ENCODE results near the gene CNIH3.

The CNIH3 gene

GRCh38 chr1:224613486-224613885 lies 2.6 kb upstream of the CNIH3 start:
- in situ Hi-C loops (cut with MboI; ENCODE audit: low sequenced_read_pairs): no loop called here

GRCh38 chr1:224616756-224617409 lies 766 bp downstream of the CNIH3 start:
- in situ Hi-C loops (cut with MboI; ENCODE audit: low sequenced_read_pairs): no loop called here

GRCh38 chr1:224617410-224618355 lies 1.6 kb downstream of the CNIH3 start:
- in situ Hi-C loops (cut with MboI; ENCODE audit: low sequenced_read_pairs): no loop called here

- in situ Hi-C loops (cut with MboI; ENCODE audit: low sequenced_read_pairs): no loop called here
Measured at GRCh38 chr1:224619209-224619608, 3.1 kb downstream of the CNIH3 start.

GRCh38 chr1:224620105-224620504 lies 4.0 kb downstream of the CNIH3 start:
- in situ Hi-C loops (cut with MboI; ENCODE audit: low sequenced_read_pairs): no loop called here

GRCh38 chr1:224621813-224622682 lies 5.9 kb downstream of the CNIH3 start:
- in situ Hi-C loops (cut with MboI; ENCODE audit: low sequenced_read_pairs): no loop called here

- in situ Hi-C loops (cut with MboI; ENCODE audit: low sequenced_read_pairs): no loop called here
Measured at GRCh38 chr1:224622831-224623230, 6.7 kb downstream of the CNIH3 start.

- in situ Hi-C loops (cut with MboI; ENCODE audit: low sequenced_read_pairs): no loop called here
Measured at GRCh38 chr1:224623310-224623714, 7.2 kb downstream of the CNIH3 start.

GRCh38 chr1:224623743-224624333 lies 7.7 kb downstream of the CNIH3 start:
- in situ Hi-C loops (cut with MboI; ENCODE audit: low sequenced_read_pairs): no loop called here

GRCh38 chr1:224624432-224624831 lies 8.3 kb downstream of the CNIH3 start:
- in situ Hi-C loops (cut with MboI; ENCODE audit: low sequenced_read_pairs): no loop called here

GRCh38 chr1:224626042-224626441 lies 9.9 kb downstream of the CNIH3 start:
- in situ Hi-C loops (cut with MboI; ENCODE audit: low sequenced_read_pairs): no loop called here

GRCh38 chr1:224629965-224630364 lies 13.8 kb downstream of the CNIH3 start:
- in situ Hi-C loops (cut with MboI; ENCODE audit: low sequenced_read_pairs): loop anchor here (10.0 kb wide), 1 partner anchor 115 kb away; no protein-coding TSS in a partner anchor

- in situ Hi-C loops (cut with MboI; ENCODE audit: low sequenced_read_pairs): loop anchor here (10.0 kb wide), 1 partner anchor 117 kb away; no protein-coding TSS in a partner anchor
Measured at GRCh38 chr1:224631462-224632115, 15.5 kb downstream of the CNIH3 start.

GRCh38 chr1:224632381-224632871 lies 16.3 kb downstream of the CNIH3 start:
- in situ Hi-C loops (cut with MboI; ENCODE audit: low sequenced_read_pairs): loop anchor here (10.0 kb wide), 1 partner anchor 118 kb away; no protein-coding TSS in a partner anchor

- in situ Hi-C loops (cut with MboI; ENCODE audit: low sequenced_read_pairs): loop anchor here (10.0 kb wide), 1 partner anchor 118 kb away; no protein-coding TSS in a partner anchor
Measured at GRCh38 chr1:224632921-224633321, 16.8 kb downstream of the CNIH3 start.

- in situ Hi-C loops (cut with MboI; ENCODE audit: low sequenced_read_pairs): loop anchor here (10.0 kb wide), 1 partner anchor 121 kb away; no protein-coding TSS in a partner anchor
Measured at GRCh38 chr1:224635356-224635755, 19.2 kb downstream of the CNIH3 start.

- in situ Hi-C loops (cut with MboI; ENCODE audit: low sequenced_read_pairs): loop anchor here (10.0 kb wide), 1 partner anchor 123 kb away; no protein-coding TSS in a partner anchor
Measured at GRCh38 chr1:224637515-224637914, 21.4 kb downstream of the CNIH3 start.

GRCh38 chr1:224637936-224638335 lies 21.8 kb downstream of the CNIH3 start:
- in situ Hi-C loops (cut with MboI; ENCODE audit: low sequenced_read_pairs): loop anchor here (10.0 kb wide), 1 partner anchor 123 kb away; no protein-coding TSS in a partner anchor

GRCh38 chr1:224639426-224639975 lies 23.4 kb downstream of the CNIH3 start:
- in situ Hi-C loops (cut with MboI; ENCODE audit: low sequenced_read_pairs): loop anchor here (10.0 kb wide), 1 partner anchor 125 kb away; no protein-coding TSS in a partner anchor

All from HL-60/S4 (cell line).